Esophagus mucosa (tissue), 1 donor: ENCODE data around the gene TYR. TPM values are rescaled to one million over a fixed set of nuclear protein-coding genes. Genes with fewer than 3 reads are reported as not detected.
"Not testable (repeated sequence)": the region's sequence is repeated elsewhere in the genome, so short reads cannot be mapped to it uniquely, and the experiment has no call there.

Experiments used
- ATAC-seq: fragments of 200-7000 bp; cut with Tn5 transposase; one replicate; pipeline ENCODE4 v1.9.1; 2020
- total RNA-seq: library from RNA; stranded (reverse); gene quantifications from one replicate; pipeline ENCODE4 v1.2.4, GENCODE V29; 2023
- donor health status: DM: yes; HTN: yes; CAD: no.

The TYR gene
- total RNA-seq: not detected

GRCh38 chr11:89177691-89178231, at the start of gene TYR:
Gene TYR (plus strand): TSS chr11:89177875. CDS start chr11:89177954, 79 bp downstream.
- ATAC-seq: no peak

GRCh38 chr11:89136606-89137005, 41.1 kb upstream of the TYR start:
- no peak for ATAC-seq

GRCh38 chr11:89147229-89147628, 30.4 kb upstream of the TYR start:
- no peak for ATAC-seq

- no peak for ATAC-seq
Measured at GRCh38 chr11:89159974-89160373, 17.7 kb upstream of the TYR start.

- ATAC-seq: no peak
Measured at GRCh38 chr11:89161949-89162348, 15.7 kb upstream of the TYR start.

GRCh38 chr11:89163686-89164085, 14.0 kb upstream of the TYR start:
- no peak for ATAC-seq

- ATAC-seq: no peak
Measured at GRCh38 chr11:89168396-89168795, 9.3 kb upstream of the TYR start.

- ATAC-seq: no peak
Measured at GRCh38 chr11:89175796-89176195, 1.9 kb upstream of the TYR start.

- ATAC-seq: no peak
Measured at GRCh38 chr11:89176938-89177337, 737 bp upstream of the TYR start.

- no peak for ATAC-seq
Measured at GRCh38 chr11:89181111-89181510, 3.4 kb downstream of the TYR start.

GRCh38 chr11:89182773-89183518, 5.3 kb downstream of the TYR start:
- ATAC-seq: no peak

- no peak for ATAC-seq
Measured at GRCh38 chr11:89184021-89184420, 6.3 kb downstream of the TYR start.

GRCh38 chr11:89189776-89190175, 12.1 kb downstream of the TYR start:
- ATAC-seq: no peak

- no peak for ATAC-seq
Measured at GRCh38 chr11:89201138-89201537, 23.5 kb downstream of the TYR start.

- ATAC-seq: no peak
Measured at GRCh38 chr11:89203814-89204213, 26.1 kb downstream of the TYR start.

- no peak for ATAC-seq
Measured at GRCh38 chr11:89205378-89205777, 27.7 kb downstream of the TYR start.

GRCh38 chr11:89220684-89221339, 43.1 kb downstream of the TYR start:
- ATAC-seq: no peak

- no peak for ATAC-seq
Measured at GRCh38 chr11:89235083-89235482, 57.4 kb downstream of the TYR start.

GRCh38 chr11:89235976-89236375, 58.3 kb downstream of the TYR start:
- no peak for ATAC-seq

- ATAC-seq: not testable (repeated sequence)
Measured at GRCh38 chr11:89247007-89247406, 69.3 kb downstream of the TYR start.

- ATAC-seq: no peak
Measured at GRCh38 chr11:89249196-89249595, 71.5 kb downstream of the TYR start.

GRCh38 chr11:89261483-89261882, 83.8 kb downstream of the TYR start:
- ATAC-seq: not testable (repeated sequence)

- ATAC-seq: no peak
Measured at GRCh38 chr11:89267660-89268302, 90.1 kb downstream of the TYR start.
